ENCODE results near the gene HDAC1.
"Not testable (repeated sequence)": the region's sequence is repeated elsewhere in the genome, so short reads cannot be mapped to it uniquely, and the experiment has no call there.

HDAC1 gene

GRCh38 chr1:32350785-32351398 lies 59.0 kb downstream of the HDAC1 start:
- DNase-seq = peak; percentile 56 to 88 (median 72)

- DNase-seq = peak; percentile 83 to 92 (median 86)
Observed at GRCh38 chr1:32351399-32352238, 59.7 kb downstream of the HDAC1 start.

- no peak for DNase-seq
Observed at GRCh38 chr1:32352239-32352745, 60.4 kb downstream of the HDAC1 start.

- DNase-seq = no peak
Observed at GRCh38 chr1:32352831-32353383, 61.0 kb downstream of the HDAC1 start.

GRCh38 chr1:32353431-32353830 lies 61.5 kb downstream of the HDAC1 start:
- DNase-seq = no peak

GRCh38 chr1:32353886-32354570 lies 62.1 kb downstream of the HDAC1 start:
- no peak for DNase-seq

- DNase-seq = not testable (repeated sequence)
Observed at GRCh38 chr1:32355778-32356177, 63.9 kb downstream of the HDAC1 start.

GRCh38 chr1:32356478-32356877 lies 64.6 kb downstream of the HDAC1 start:
- no peak for DNase-seq

- no peak for DNase-seq
Observed at GRCh38 chr1:32357614-32358013, 65.7 kb downstream of the HDAC1 start.

GRCh38 chr1:32358435-32358834 lies 66.6 kb downstream of the HDAC1 start:
- DNase-seq = no peak

- DNase-seq = no peak
Observed at GRCh38 chr1:32361308-32361673, 69.4 kb downstream of the HDAC1 start.

- peak; percentile 48 to 75 (median 50) for DNase-seq
Observed at GRCh38 chr1:32361674-32362473, 70.0 kb downstream of the HDAC1 start.

- DNase-seq = no peak
Observed at GRCh38 chr1:32362474-32363313, 70.8 kb downstream of the HDAC1 start, which contains the start of the genes FAM229A and TSSK3. Gene FAM229A, minus strand, starts transcription at chr1:32362485. Its CDS starts 394 bp downstream, at chr1:32362091. Gene TSSK3, plus strand, starts transcription at chr1:32362539. Its CDS starts 163 bp downstream, at chr1:32362702.

GRCh38 chr1:32363713-32364112 lies 71.8 kb downstream of the HDAC1 start:
- DNase-seq = no peak

- DNase-seq = no peak
Observed at GRCh38 chr1:32364836-32365235, 73.0 kb downstream of the HDAC1 start.

GRCh38 chr1:32365445-32365844 lies 73.6 kb downstream of the HDAC1 start:
- no peak for DNase-seq

GRCh38 chr1:32367912-32368635 lies 76.2 kb downstream of the HDAC1 start:
- DNase-seq = no peak

GRCh38 chr1:32372149-32372756 lies 80.4 kb downstream of the HDAC1 start:
- DNase-seq = peak; percentile 49 to 58 (median 52)

GRCh38 chr1:32373996-32374592 lies 82.2 kb downstream of the HDAC1 start:
- DNase-seq = no peak

- no peak for DNase-seq
Observed at GRCh38 chr1:32376199-32376598, 84.3 kb downstream of the HDAC1 start.
